NK-92 treated with Interleukin-12 subunit alpha and Interleukin-12 subunit beta, amount 100 ng/mL, for 24 hours (cell line): ENCODE data around the gene ANKS1B.
"Not testable (repeated sequence)": the region's sequence is repeated elsewhere in the genome, so short reads cannot be mapped to it uniquely, and the experiment has no call there.

Experiments
- DNase-seq: peaks from one replicate; lab custom pipeline; 2025; lab: John Stamatoyannopoulos, UW

ANKS1B gene

GRCh38 chr12:99704458-99704857 is 280.3 kb downstream of the ANKS1B start:
- no peak for DNase-seq

GRCh38 chr12:99704036-99704435 is 280.7 kb downstream of the ANKS1B start:
- DNase-seq = no peak

DNA sequence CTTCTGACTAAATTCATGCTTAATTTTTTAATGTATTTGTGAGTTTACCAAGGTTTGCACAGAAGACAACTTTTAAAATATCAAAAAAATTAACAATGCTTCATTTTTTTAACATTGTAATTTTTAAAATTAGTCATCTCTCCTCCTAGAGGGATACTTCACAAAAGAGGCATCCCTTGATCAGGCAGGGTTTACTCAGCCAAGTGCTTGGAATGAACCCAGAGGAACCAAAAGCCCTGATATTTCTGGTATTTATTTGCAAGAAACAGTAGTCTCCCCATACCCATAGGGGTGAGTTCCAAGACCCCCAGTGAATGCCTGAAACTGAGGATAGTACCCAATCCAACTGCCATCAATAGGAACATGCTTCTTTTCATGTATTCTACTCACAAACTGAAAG is 284.7 kb downstream of the ANKS1B start:
- no peak for DNase-seq

- DNase-seq = no peak
These were observed 289.7 kb downstream of the ANKS1B start for GRCh38 chr12:99695050-99695449.

DNA sequence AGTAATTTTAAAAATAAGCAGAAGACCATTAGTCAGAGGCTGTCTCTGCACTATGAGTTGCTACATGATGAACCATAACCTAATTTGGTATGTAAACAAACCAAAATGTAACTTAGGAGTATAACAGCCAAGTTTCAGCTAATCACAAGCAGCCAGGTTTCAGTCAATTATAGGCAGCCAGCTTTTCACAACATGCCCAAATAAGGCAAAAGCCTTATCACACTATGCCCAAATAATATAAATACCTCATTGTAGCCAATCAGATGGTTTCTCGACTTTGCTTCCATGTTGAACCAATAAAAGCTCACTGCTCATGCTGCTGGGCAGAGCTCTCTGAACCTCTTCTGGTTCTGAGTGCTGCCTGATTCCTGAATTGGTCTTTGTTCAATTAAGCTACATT is 298.6 kb downstream of the ANKS1B start:
- no peak for DNase-seq

- DNase-seq = no peak
These were observed 304.5 kb downstream of the ANKS1B start for GRCh38 chr12:99680276-99680675.

GRCh38 chr12:99670635-99671034 is 314.1 kb downstream of the ANKS1B start:
- no peak for DNase-seq

DNA sequence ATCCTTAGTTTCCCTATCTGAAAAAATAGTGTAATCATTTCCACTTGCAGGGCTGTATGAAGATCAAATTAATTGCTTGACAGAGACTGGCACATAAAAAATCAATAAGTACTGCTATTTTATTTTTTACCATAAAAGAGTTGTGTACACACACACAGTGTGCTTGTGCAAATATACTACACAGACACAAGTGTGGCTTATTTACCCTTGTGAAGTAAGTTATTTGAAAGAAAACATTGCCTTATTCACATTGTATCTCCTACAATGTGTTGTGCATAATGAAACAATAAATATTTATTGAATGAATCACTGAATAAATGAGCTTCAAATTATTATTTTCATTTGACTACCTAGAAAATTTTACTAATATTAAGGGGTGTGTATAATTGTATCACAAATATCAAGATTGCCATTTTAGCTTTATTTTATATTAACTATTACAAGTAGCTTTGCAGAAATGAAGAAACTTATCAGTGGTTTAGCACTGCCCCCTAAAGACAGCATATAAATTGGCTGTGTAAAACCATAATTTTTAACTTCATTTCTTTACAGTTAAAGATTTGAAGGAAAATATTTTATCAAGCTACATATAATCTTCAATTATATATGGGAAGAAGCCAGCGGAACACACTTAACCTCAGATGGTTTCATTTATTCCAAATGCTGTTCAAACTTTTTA is 325.9 kb downstream of the ANKS1B start:
- no peak for DNase-seq

- DNase-seq = no peak
These were observed 335.2 kb downstream of the ANKS1B start for GRCh38 chr12:99649551-99649950.

GRCh38 chr12:99648183-99648582 is 336.6 kb downstream of the ANKS1B start:
- DNase-seq = no peak

GRCh38 chr12:99647453-99647852 is 337.3 kb downstream of the ANKS1B start, which contains the start of gene GARIN6:
GARIN6 (plus strand) TSS chr12:99647753; CDS start chr12:99648175, 422 bp downstream.
- DNase-seq = no peak

DNA sequence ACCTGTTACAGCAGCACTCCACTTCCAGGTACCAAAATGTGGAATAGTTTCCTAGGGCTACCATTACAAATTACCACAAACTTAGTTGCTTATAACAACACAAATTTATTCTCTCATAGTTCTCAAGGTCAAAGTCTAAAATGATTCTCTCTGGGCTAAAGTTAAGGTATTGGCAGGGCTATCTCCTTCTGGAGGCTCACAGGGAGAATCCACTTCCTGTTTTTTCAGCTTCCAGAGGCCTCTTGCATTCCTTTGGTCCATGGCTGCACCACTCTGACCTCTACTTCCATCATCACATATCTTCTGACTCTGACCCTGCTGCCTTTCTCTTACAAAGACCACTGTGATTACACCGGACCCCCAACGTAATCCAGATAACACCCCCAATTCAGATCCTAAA is 340.1 kb downstream of the ANKS1B start:
- no peak for DNase-seq

DNA sequence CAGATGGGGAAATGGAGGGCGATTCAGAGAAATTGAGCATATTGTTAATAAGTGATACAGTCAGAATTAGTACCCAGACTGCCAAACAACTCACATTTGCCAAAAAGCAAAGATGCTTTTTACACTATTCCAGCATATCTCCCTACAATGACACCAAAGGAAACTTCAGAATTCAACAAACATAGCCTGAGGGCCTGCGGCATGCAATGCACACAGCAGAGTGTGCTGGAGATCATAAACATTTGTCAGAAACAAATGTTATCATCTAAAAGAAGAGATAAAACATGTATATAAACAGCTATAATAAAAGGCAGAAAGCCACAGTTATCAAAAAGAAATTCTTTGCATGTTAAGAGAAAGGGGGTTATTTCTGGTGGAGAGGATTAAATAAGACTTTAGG is 357.3 kb downstream of the ANKS1B start:
- no peak for DNase-seq

DNA sequence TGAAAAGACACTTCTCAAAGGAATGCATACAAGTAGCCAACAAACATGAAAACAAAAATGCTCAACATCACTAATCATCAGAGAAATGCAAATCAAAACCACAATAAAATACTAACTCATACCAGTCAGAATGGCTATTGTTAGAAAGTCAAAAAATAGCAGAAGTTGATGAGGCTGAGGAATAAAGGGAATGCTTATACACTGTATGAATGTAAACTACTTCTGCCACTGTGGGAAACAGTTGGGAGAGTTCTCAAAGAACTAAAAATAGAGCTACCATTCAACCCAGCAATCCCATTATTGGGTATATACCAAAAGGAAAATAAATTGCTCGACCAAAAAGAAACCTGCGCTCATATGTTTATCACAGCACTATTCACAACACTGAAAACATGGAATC is 360.1 kb downstream of the ANKS1B start:
- not testable (repeated sequence) for DNase-seq

DNA sequence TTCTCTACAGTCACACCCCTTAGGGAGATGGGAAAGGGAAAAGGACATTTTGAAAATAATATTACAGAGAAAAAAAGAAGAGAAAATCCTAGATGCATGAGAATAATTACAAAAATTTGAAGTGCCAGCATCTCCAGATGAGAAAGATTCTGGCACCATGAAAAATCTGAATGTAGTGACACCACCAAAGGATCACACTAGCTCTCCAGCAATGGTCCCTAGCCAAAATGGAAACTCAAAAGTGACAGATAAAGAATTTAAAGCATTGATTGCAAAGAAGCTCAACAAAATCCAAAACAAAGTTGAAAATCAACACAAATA is 364.6 kb downstream of the ANKS1B start:
- DNase-seq = no peak

- DNase-seq = no peak
These were observed 365.2 kb downstream of the ANKS1B start for GRCh38 chr12:99619389-99620158.

DNA sequence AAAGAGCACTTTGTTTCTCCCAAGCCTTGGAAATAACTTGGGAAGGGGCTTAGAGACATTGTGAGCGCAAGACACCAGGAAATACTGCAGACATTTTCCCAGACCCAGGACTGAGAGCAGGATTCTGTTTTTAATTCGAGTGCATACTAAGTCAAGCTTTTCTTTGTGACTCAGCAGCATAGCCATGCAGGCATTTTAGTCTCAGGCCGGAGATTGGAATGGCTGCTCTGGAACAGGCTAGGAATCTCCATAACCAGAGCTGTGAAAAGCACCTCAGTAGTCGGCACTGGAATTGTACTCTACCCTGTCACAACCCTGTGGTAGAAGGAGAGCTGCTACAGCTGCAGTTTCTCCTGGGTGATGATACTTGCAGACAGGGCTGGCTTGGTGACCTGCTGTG is 366.1 kb downstream of the ANKS1B start:
- DNase-seq = no peak

DNA sequence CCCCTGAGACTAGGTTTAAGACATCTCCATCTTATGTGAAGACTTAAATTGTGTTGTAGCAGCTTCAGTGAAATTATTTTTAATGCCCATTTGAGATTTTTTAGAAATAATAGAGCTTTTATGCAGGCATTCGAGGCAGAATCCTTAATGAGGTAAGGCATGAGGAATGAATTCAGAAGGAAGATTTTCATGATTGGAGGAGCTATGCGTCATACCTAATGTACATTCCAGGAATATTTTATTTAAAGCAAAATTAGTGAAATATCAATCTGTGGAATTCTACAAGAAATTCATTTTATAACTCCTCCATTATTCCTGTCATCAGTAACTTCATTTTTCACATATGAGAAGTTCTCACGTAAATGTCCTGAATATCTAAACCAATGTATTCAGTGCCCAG is 373.1 kb downstream of the ANKS1B start:
- no peak for DNase-seq

DNA sequence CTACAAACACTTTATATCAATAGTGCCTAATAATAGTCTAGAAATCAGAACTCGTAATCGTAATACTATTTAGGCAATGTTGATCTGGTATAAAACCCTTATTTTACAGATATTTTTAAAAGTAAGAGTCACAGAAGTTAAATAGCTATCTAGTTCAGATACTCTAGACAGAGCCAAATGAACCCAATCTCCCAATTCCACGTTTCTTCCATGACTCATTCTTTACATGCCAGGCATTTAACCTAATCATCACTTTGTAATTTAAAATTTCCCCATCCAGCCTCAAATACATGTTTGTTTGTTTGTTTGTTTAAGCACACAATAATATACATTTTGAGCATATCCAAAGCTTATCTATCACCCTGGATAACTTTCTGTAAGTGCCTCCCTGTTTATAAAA is 373.6 kb downstream of the ANKS1B start:
- no peak for DNase-seq

DNA sequence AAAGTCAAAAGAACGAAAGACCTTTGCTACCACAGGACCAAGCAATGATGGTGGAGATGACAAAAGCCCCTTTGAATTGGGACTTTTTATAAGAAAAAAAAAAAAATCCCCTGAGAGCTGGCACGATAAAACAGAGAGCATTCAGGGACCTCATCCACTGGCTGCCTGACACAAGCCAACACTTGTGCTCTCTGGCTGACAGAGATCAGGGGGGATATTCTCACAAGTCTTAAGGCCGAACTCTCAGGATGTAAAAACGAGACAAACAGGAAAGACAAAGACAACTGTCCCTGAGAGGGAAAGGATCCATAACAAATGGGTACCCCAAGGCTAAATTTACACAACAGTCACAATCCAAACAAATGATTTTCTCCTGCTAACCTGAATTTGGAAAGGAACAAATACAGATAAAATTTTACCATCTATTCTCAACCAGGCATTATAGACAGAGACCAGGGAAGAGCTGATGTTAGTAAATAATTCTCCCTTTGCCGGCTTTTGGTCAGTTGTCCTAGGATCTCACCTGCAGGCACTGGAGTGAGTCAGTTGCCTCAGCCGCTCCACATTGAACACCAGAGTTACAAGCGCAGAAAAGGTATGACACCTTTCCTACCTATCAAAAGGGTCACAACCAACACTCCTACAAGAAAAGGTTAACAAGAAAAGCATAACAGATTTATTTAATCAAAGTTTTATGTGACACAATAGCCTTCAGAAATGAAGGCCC is 375.1 kb downstream of the ANKS1B start:
- no peak for DNase-seq

- no peak for DNase-seq
These were observed 384.3 kb downstream of the ANKS1B start for GRCh38 chr12:99600388-99600787.

- no peak for DNase-seq
These were observed 386.0 kb downstream of the ANKS1B start for GRCh38 chr12:99598785-99599184.

DNA sequence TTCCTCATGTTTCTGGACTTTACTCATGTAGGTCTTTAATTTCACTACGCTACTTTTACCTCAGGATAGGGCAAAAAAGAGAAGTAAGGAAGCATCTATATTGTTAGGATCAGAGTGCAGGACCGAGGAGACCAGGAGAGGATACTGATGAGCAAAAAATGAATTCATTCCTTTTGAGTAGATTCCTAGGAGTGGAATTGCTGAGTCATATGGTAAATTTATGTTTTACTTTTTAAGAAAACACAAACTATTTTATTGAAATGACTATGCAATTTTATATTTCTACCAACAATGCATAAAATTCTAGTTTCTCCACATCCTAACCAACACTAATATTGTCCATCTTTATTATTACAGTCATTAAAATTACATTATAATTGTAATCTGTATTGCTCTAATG is 388.0 kb downstream of the ANKS1B start:
- no peak for DNase-seq
